Measurements from ENCODE around the gene ADK. TPM values are rescaled to one million over a fixed set of nuclear protein-coding genes. Genes with fewer than 3 reads are reported as not detected.

The ADK gene
- polyA plus RNA-seq, 1 experiment = 41.9 TPM

DNA sequence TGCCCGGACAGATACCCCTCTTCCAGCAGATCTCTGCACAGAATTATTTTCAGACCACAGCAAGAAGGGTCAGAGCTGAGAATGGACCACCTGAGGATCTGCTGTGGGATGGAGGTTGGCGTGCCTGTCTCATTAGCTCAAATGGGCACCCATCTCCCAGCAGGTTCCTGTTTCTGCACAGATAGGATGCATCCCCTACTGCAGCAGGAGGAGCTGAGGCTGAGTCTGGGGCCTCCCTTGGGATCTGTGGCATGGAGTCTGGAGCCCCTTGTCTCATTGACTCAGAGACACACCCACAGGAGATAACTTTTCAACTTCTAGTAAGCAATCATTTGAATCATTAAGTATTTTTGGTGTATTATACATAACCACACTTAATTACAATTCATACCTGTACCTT lies 212.7 kb downstream of the ADK start:
- ChIA-PET CTCF (no interaction called here), POLR2A (no interaction called here)
- Histone ChIP-seq H3K9me3 (ENCODE audit: control insufficient read depth, insufficient read depth, low read length) (peaks cover 13% of the 10 kb centered on the region), H3K27me3 (ENCODE audit: control insufficient read depth, insufficient read depth, low read length) (no peaks in the 10 kb centered on the region), H3K4me3 (ENCODE audit: low read depth, low read length) (no peak overlapping the region), H3K27ac (ENCODE audit: low read depth, low read length) (no peak overlapping the region)
- TF ChIP-seq, protein P1, sequence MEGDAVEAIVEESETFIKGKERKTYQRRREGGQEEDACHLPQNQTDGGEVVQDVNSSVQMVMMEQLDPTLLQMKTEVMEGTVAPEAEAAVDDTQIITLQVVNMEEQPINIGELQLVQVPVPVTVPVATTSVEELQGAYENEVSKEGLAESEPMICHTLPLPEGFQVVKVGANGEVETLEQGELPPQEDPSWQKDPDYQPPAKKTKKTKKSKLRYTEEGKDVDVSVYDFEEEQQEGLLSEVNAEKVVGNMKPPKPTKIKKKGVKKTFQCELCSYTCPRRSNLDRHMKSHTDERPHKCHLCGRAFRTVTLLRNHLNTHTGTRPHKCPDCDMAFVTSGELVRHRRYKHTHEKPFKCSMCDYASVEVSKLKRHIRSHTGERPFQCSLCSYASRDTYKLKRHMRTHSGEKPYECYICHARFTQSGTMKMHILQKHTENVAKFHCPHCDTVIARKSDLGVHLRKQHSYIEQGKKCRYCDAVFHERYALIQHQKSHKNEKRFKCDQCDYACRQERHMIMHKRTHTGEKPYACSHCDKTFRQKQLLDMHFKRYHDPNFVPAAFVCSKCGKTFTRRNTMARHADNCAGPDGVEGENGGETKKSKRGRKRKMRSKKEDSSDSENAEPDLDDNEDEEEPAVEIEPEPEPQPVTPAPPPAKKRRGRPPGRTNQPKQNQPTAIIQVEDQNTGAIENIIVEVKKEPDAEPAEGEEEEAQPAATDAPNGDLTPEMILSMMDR (IDR thresholded peaks at IDR 0.05; ENCODE audit: low read depth, low read length) = no peak
- DNase-seq (ENCODE audit: low read depth, low spot score) = no peak

- POLR2A ChIA-PET = no interaction called here
- H3K27ac ChIP-seq (ENCODE audit: low read depth, low read length) = no peak overlapping the region
- H3K27me3 ChIP-seq (ENCODE audit: control insufficient read depth, insufficient read depth, low read length) = no peaks in the 10 kb centered on the region
- CTCF ChIA-PET = interaction anchor here (1.1 kb wide), 1 partner anchor 32 kb away, joined by 4 read pairs; no protein-coding TSS in a partner anchor
- no peak for DNase-seq (ENCODE audit: low read depth, low spot score)
- H3K4me3 ChIP-seq (ENCODE audit: low read depth, low read length) = no peak overlapping the region
- TF ChIP-seq, protein P1 (IDR thresholded peaks at IDR 0.05; ENCODE audit: low read depth, low read length) = no peak
- peaks cover 7% of the 10 kb centered on the region for H3K9me3 ChIP-seq (ENCODE audit: control insufficient read depth, insufficient read depth, low read length)
Measured at GRCh38 chr10:74365109-74365508, 214.1 kb downstream of the ADK start.

DNA sequence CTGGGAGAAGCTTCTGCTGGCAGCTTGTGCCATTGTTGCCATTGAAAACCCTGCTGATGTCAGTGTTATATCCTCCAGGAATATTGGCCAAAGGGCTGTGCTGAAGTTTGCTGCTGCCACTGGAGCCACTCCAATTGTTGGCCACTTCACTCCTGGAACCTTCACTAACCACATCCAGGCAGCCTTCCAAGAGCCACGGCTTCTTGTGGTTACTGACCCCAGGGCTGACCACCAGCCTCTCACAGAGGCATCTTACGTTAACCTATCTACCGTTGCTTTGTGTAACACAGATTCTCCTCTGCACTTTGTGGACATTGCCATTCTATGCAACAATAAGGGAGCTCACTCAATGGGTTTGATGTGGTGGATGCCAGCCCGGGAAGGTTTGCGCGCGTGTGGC lies 220.7 kb downstream of the ADK start:
- POLR2A ChIA-PET = no interaction called here
- no peak overlapping the region for H3K27ac ChIP-seq (ENCODE audit: low read depth, low read length)
- CTCF ChIA-PET = no interaction called here
- TF ChIP-seq, protein P1 (IDR thresholded peaks at IDR 0.05; ENCODE audit: low read depth, low read length) = no peak
- DNase-seq (ENCODE audit: low read depth, low spot score) = no peak
- H3K9me3 ChIP-seq (ENCODE audit: control insufficient read depth, insufficient read depth, low read length) = no peaks in the 10 kb centered on the region
- H3K4me3 ChIP-seq (ENCODE audit: low read depth, low read length) = no peak overlapping the region
- no peaks in the 10 kb centered on the region for H3K27me3 ChIP-seq (ENCODE audit: control insufficient read depth, insufficient read depth, low read length)

- no peak for DNase-seq (ENCODE audit: low read depth, low spot score)
- no peaks in the 10 kb centered on the region for H3K9me3 ChIP-seq (ENCODE audit: control insufficient read depth, insufficient read depth, low read length)
- POLR2A ChIA-PET = no interaction called here
- CTCF ChIA-PET = no interaction called here
- TF ChIP-seq, protein P1 (IDR thresholded peaks at IDR 0.05; ENCODE audit: low read depth, low read length) = no peak
- no peak overlapping the region for H3K4me3 ChIP-seq (ENCODE audit: low read depth, low read length)
- no peaks in the 10 kb centered on the region for H3K27me3 ChIP-seq (ENCODE audit: control insufficient read depth, insufficient read depth, low read length)
- no peak overlapping the region for H3K27ac ChIP-seq (ENCODE audit: low read depth, low read length)
Measured at GRCh38 chr10:74373059-74373458, 222.0 kb downstream of the ADK start.

GRCh38 chr10:74377476-74377875 lies 226.5 kb downstream of the ADK start:
- no peak for DNase-seq (ENCODE audit: low read depth, low spot score)
- CTCF ChIA-PET = no interaction called here
- Histone ChIP-seq H3K27me3 (ENCODE audit: control insufficient read depth, insufficient read depth, low read length) (no peaks in the 10 kb centered on the region), H3K9me3 (ENCODE audit: control insufficient read depth, insufficient read depth, low read length) (no peaks in the 10 kb centered on the region), H3K27ac (ENCODE audit: low read depth, low read length) (no peak overlapping the region), H3K4me3 (ENCODE audit: low read depth, low read length) (no peak overlapping the region)
- POLR2A ChIA-PET = no interaction called here
- TF ChIP-seq, protein P1 (IDR thresholded peaks at IDR 0.05; ENCODE audit: low read depth, low read length) = no peak

Data from AG04450 (cell line).